Muscle of back (tissue), 13 donors: ENCODE data around the gene LYPD1. TPM values are rescaled to one million over a fixed set of nuclear protein-coding genes. Genes with fewer than 3 reads are reported as not detected.
"Not testable (repeated sequence)": the region's sequence is repeated elsewhere in the genome, so short reads cannot be mapped to it uniquely, and the experiment has no call there.

Experiments used
- DNase-seq, 3 donors: peaks; one replicate each; pipeline versions ENCODE4 v3.0.0 to v3.0.0-alpha.2; 2013
- long read RNA-seq, 9 donors: transcript quantifications; one replicate each; lab custom pipeline, GENCODE V29; 2026
- polyA plus RNA-seq, 10 donors: library from polyadenylated mRNA; unstranded; fragments of 120-200 nt; gene quantifications; one replicate each; pipeline ENCODE4 v1.2.1, GENCODE V29; 2013; ENCODE audit not compliant: insufficient read length in 10 of 10

The LYPD1 gene, protein sequence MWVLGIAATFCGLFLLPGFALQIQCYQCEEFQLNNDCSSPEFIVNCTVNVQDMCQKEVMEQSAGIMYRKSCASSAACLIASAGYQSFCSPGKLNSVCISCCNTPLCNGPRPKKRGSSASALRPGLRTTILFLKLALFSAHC
- polyA plus RNA-seq, result 10 to 100 TPM in 3 of 10 donors, 1 to 10 TPM in 7; 3.8 to 15.4 (median 7.3) TPM
- long read RNA-seq, donor 1, partial matches to known transcripts, result 0 of 3 reads
- long read RNA-seq, donor 1, other reads (novel, unspliced or antisense), result 0 of 3 reads
- long read RNA-seq, donor 2, partial matches to known transcripts, result 0 of 2 reads
- long read RNA-seq, donor 2, other reads (novel, unspliced or antisense), result 0 of 2 reads
- long read RNA-seq, donor 3, result 0 reads
- long read RNA-seq, donor 4, partial matches to known transcripts, result 0 of 3 reads
- long read RNA-seq, donor 4, other reads (novel, unspliced or antisense), result 0 of 3 reads
- long read RNA-seq, donor 5, transcript LYPD1-202 (3 exons, 1,891 nt), result major isoform, 9 of 9 reads
- long read RNA-seq, donor 5, partial matches to known transcripts, result 0 of 9 reads
- long read RNA-seq, donor 5, other reads (novel, unspliced or antisense), result 0 of 9 reads
- long read RNA-seq, donor 6, transcript LYPD1-202 (3 exons, 1,891 nt), result major isoform, 7 of 7 reads
- long read RNA-seq, donor 6, partial matches to known transcripts, result 0 of 7 reads
- long read RNA-seq, donor 6, other reads (novel, unspliced or antisense), result 0 of 7 reads
- long read RNA-seq, donor 7, transcript LYPD1-202 (3 exons, 1,891 nt), result major isoform, 5 of 5 reads
- long read RNA-seq, donor 7, partial matches to known transcripts, result 0 of 5 reads
- long read RNA-seq, donor 7, other reads (novel, unspliced or antisense), result 0 of 5 reads
- long read RNA-seq, donor 8, partial matches to known transcripts, result 0 of 4 reads
- long read RNA-seq, donor 8, other reads (novel, unspliced or antisense), result 0 of 4 reads
- long read RNA-seq, donor 9, result 0 reads

DNA sequence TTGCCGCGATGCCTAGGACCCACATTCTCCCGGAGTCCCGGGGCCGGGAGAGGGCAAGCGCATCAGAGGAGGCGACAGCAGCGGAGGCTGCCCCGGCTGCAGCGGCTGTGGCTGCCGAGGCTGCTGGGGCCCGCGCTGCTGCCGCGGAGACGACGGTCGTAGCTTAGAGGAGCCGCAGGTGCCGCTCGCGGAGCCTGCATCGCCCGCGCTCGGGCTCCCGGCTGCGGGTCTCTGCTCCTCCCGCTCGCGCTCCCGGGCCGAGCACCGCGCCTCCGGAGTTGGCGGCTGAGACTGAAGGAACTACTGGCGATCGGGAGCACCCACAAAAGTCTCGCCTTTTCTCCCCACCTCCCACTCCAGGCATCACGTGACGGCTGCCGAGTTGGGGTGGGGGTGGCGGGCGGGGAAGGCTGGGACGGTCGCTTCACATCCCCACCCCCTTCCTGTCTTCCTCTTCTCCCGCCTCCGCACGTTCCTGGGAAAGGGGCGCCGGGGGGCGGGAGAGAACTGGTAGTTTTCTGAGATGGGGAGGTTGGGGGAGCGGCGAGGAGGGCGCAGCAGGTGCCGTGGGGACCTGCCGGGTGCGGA is at the start of gene LYPD1:
Gene LYPD1, minus strand, starts transcription at position 298 of the 588 bp plus-strand sequence. Its CDS starts 273 bp downstream, at position 25.
- peak in 1 of 3 donors; percentile 72 for DNase-seq

DNA sequence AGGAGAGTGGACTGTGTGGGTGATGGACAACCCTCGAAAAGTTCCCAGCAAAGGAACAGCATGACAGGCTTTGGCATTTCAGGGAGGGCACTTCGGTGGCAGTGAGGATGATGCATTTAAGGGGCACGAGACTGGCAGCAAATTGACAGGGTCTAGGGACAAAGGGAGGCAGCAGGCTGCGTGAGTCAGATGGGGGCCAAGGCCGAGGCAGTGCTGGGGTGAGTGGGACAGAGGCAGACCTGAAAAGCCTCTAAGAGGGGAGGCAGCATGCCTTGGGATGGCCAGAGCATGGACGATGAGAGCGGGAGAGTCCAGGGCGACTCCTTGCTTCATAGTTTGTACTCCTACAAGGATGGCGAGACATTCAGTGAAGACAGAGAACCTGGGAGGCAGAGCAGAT is 49.5 kb upstream of the LYPD1 start:
- no peak for DNase-seq

DNA sequence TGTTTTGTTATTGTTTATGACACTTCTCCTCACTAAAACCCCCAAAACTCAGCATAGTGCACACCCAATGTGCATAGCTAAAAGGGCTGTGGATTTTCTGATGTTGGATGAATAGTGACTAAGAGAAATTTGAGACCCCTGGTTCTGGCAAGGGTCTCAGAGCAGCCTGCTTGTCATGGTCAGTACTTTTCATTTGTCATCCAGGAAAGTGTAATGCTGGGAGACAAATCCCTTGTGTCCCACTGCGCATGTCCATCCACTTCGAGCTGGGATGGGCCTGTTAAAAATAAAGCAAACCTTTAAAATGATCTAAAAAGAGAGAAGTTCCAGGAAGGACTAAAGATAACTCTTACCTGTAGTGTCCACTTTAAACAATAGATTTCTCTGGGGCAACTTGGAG is 46.9 kb upstream of the LYPD1 start:
- no peak for DNase-seq

DNA sequence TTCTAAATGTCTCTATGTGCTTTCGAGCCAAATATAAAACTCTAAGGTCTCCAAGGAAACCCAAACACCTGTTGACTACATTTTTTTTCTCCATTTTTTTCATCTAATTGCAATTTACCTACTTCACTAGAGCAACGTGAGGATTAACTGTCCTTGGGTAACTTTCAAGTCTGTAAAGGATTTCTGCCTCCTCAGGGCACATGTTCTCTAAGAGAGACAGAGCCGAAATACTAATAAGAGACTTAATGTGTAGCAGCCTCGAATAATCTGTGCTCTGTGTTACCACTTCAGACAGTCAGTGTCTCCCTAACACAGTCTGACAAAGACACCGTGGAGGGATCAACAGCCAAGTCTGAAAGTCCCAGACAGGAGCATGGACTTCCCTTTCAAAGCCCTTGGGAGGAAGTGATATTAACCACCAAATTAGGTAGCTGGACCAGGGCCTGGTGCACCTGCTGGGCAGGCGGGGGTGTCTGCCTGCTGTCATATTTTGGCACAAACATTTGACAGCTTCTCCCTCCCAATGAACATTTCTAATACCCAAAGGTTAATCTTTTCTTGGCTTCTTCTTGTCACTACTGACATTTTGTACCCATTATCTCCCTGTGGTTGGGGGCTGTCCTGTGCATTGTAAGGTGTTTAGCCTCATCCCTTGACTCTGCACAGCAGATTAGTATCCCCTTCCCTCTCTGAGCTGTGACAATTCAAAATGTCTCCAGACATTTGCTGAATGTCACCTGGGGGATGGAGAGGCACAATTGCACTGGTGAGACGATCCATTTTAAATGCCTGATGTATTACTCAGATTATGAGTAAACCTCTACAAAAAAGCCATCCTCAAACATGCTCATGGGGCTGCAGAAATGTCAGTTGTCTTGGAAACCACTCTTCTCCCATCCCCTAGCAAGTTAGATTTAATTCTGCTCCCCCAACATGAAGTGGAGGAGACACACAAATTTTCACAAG is 45.7 kb upstream of the LYPD1 start:
- no peak for DNase-seq

DNA sequence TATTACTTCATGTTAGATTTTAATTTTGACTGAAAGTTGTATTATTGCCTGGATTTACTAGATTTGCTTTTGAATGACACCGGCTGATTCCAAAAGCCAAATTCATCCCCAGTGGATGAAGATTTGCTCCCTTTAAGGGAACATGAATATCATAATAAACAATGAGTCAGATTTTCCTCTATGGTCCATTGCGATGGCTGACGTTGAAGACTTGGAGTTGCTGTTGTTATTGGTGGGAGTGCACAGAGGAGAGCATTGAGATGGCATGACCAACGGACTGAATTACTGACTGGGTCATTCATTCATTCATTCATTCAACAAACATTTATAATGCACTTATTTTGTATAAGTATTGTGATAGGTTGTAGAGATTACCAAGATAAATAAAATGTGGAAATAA is 33.4 kb upstream of the LYPD1 start:
- DNase-seq, result no peak

DNA sequence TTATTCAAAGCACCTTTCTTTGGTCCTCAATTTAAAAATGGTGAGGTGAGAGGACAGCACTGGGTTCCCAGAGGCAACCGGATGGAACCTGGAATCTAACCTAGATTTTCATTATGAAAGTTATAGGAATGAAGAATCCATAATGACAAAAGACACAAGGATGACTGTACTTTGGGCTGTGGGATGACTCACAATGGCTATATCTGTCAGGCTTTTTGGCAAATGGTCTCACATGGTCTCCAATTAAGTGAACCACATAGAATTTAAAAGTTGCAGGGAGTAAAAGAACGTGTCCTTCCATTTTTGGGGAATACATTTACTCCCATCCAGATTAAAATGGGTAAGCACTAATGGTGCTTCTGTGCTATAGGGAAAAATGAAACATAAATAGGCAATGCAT is 31.8 kb upstream of the LYPD1 start:
- peak in 1 of 3 donors; percentile 39 for DNase-seq

DNA sequence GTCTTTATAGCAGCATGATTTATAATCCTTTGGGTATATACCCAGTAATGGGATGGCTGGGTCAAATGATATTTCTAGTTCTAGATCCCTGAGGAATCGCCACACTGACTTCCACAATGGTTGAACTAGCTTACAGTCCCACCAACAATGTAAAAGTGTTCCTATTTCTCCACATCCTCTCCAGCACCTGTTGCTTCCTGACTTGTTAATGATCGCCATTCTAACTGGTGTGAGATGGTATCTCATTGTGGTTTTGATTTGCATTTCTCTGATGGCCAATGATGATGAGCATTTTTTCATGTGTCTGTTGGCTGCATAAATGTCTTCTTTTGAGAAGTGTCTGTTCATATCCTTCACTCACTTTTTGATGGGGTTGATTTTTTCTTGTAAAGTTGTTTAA is 29.8 kb upstream of the LYPD1 start:
- not testable (repeated sequence) for DNase-seq

DNA sequence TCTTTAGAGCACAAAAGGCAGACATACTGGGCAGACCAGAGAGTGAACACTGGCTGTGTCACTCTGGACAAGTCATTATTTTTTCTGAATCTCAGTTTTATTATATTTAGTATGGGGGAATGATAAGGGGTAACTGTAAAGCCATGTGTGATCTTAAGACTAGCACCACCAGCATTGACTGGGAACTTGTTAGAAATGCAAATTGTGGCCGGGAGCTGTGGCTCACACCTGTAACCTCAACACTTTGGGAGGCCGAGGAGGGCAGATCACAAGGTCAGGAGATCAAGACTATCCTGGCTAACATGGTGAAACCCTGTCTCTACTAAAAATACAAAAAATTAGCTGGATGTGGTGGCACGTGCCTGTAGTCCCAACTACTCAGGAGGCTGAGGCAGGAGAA is 28.3 kb upstream of the LYPD1 start:
- DNase-seq, result not testable (repeated sequence)

DNA sequence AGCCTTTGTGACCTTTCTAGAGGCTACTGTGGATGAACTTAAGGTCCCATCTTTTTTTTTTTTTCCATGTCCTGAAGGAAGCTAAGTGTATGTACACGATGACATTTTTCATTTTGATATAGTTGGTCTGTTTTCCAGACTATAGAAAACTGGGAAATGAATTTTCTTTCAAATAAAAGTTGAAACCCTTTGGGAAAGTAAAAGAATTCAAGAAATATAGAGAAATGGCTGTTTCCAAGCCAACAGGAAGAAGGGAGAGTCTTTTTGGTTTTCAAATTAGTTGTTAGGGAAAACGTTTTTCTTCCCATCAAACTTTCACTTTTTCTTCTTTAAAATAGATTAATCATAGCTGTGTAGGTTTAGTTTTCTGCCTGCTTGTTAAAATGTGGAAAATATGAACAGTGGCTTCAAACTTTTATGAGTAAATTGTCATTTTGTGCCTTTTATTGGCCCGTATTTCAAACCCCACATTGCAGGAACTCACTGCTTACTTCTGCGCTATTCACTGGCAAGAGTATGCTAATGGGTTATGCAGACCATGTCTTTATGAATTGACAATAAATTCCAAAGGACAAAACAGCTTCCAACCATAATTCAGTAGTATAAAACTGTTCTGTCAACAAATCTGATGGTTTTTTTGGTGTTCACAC is 27.7 kb upstream of the LYPD1 start:
- DNase-seq, result peak in 2 of 3 donors; percentile 61 to 80

DNA sequence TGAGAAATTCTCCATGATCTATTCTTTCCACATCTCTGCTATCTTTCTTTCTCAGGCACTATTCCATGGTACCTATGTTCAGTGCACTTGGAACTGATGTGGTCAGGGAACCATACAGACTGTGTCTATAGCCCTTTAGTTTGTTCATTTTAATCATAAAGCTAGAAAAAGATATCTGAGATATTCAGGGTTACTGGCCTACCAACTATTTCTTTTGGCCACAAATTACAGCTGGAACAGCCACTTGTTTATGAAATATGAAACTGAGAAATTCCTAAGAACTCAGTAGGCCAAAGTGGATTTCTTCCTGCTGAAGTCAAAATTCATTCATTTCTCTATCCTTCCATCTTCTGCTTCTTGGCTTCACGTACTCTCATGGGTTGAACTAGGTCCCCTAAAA is 22.8 kb upstream of the LYPD1 start:
- DNase-seq, result no peak

DNA sequence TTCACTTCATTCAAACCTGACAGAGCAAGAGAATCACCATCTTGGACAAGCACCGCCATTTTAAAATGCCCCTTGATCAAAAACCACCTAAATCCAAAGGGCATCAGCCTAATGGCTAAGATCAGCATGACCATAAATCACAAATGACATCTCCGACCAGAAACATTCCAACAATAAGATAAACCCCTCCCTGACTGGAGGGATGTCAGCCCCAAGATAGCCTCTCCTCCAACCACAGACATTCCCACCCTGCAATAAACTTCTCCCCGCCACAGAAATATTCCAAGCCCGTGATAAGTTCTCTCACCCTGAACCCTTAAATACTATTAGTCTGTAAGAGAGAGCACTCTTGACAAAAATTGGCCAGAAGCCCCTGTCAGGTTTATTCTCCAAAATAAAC is 21.6 kb upstream of the LYPD1 start:
- no peak for DNase-seq

DNA sequence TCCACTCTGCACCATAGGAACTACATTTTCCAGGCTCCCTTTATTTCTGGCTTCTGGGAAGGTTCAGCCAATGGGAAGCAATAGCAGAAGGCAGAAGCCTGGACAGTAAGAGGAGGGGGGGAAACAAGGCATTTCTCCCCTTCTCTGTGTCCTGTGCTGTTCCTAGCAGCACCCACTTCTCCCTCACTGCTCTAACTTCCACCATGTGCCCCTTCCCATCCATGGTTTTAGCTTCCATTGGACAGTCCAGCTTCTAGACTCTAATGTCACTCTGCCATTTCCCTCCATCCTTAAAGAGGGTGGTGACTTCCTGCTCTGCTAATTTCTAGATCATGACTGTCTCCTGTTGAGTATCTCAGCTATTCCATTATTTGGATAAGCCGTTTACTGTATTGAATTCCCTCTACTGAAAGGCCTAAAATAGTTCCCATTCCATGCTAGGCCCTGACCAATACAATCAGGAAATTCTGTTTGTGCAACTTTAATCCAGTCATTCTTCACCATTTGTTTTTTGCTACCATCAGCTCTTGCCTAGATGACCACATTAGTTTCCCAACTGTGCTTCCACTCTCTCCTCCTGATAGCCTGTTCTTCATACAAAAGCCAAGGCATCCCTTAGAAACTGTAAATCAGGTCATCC is 20.8 kb upstream of the LYPD1 start:
- DNase-seq, result no peak

DNA sequence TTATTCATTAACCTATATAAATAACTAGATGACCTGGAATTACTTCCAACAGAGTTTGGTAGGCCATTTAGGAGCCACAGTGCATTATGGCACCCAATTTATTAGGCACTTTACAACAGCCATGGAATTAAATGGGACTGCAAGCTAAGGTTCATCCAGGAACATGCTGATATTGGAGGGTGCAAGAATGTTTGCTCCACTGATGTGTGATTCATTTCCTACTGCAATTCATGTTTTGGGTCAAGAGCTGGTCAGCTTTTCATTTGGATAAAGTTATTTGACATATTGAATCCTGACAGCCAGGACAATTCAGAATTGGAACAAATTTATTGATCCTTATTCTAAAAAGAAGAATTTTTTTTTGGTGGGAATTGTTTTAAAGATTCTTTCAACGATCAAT is 11.8 kb upstream of the LYPD1 start:
- no peak for DNase-seq

DNA sequence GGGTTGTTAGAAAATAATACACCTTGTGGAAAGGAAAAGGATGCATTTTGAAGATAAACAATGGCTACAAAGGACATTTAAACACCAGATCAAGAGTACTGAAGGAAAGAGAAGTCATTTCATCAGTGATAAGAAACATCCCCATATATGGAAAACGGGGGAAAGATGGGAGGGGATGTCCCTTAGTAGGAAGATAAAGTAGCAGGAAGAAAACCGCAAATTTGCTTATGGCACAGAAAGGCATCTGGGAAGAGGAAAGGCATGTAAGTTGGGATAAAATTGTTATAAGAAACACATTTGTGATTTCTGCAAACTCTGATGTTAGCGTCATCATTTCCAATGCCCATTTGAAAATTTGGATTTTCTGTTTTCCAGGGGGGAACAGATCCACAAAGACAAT is 10.5 kb upstream of the LYPD1 start:
- no peak for DNase-seq

DNA sequence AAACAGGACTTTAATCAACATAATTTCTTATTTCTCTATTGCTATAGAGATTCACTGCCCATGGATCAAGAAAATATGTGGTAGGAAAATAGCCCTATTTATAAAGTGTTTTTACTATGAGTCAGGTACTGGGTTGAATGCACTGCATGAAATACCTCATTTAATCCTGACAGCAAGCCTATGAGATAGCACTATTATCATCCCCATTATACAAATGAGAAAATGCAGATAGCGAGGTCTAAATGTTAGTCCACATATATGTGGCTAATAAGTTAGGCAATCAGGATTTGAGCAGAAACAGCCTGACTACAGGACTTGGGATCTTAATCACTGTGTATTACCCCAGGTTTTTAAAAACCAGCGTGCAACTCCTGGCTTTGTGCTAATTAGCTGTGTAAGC is 8.5 kb upstream of the LYPD1 start:
- DNase-seq, result no peak

DNA sequence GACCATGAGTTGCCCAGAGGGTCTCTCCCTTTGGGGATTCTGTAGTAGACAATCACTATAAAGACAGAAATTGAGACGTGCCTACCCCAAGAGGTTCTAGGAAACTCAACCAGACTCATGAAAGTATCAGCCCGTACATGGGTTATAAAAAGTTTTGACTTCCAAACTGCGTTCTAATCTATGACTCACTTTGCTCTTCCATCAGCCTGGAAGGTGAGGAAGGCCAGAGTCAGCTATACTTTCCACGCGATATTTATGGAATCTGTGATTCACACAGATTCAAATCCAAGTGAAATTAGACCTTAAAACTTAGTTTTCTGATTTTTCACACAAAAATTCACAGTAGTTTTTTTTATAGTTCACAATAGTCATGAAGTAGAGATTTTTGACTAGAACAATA is 7.7 kb upstream of the LYPD1 start:
- peak in 1 of 3 donors; percentile 43 for DNase-seq

DNA sequence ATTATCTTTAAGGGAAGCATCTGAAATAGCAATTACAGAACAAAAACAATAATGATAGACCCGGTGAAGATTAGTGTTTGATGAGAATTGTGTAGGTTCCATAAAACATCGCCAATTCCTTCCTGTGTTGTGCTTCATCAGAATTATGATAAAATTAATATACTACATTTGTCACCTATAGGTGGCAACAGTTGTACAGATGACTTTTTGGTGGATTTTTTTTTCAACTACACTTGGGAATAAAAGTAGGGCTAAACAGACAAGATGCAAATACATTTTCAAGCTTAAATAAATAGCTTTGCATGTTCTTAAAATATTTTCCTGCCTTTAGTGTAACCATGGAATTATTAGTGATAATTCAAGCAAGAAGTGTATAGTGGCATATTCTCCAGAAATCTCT is 7.0 kb upstream of the LYPD1 start:
- DNase-seq, result no peak

DNA sequence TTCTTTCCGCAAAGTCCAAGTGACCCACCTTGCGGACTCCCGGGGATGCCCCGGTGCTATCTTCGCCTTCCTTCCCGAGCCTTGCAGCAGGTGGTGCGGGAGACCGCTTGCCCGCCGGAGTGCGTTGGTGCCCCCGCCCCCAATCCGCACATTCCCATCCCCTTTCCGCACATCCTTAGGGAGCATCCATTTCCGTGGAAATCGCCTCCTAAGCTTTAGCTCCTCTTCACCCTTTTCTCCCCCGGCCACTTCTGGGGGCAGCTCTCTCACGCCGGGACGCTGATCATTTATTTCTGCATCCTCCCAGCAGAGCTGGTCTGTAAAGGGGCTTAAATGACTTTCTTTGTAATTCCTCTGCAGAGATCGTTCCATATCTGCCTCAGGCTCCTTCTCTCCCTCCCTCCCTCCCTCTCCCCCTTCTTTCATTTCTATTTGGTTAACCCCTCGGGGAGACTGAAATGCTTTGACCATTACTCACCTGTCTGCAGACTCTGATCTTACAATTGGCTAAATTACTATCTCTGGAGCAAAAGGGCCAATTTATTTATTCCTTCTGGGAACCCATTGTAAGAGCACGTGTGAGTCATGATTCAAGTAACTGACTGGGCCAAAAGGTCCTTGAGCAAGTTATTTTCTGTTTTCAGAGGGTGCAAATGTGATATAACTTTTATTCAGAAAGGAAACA is 1.3 kb upstream of the LYPD1 start:
- DNase-seq, result peak in 1 of 3 donors; percentile 82

DNA sequence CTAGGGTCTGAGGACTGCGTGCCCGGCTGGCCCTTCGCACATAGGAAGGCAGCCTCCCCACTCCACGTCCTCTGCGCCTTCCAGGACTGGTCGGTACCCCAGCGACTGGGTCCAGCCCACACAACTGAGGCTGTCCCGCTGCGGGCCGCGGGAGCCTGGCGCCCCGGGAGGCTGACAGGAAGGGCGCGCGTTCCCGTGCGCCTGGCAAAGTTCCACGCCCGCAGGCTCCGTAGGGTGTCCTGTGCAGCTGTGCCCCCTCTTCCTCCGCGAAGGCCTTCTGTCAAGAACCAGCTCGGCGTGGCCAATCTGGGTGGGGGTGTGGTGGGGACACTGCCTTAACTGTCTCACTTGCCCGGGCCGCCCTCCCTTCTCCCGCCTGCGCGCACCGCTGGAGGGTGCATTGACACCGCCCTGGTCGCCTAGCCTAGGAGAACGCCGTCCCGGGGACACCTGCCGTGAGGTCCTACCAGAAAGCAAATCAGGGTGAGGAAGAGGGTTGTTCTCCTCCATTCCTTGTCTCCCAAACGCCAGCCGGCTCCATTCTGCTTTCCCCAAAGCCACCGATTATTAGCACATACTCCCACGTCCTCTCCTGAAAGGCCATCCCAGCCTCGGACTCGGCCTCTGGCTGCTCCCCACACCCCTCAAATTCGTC is 618 bp upstream of the LYPD1 start:
- DNase-seq, result peak in 1 of 3 donors; percentile 68
